HepG2 (cell line): Measurements from ENCODE around the gene EGLN2.
"Not testable (repeated sequence)": the region's sequence is repeated elsewhere in the genome, so short reads cannot be mapped to it uniquely, and the experiment has no call there.

Source experiments
- BHLHE40 ChIP-seq: IDR thresholded peaks from 2 replicates; pipeline ENCODE4 v1.6.1; 2011; ENCODE audit warnings: low read length, improper control_type of control experiment
- CREB1 ChIP-seq, 2 experiments: fragments of 450-650 bp in 1 of 2; IDR thresholded peaks; 2 replicates each; pipeline ENCODE4 v1.6.1; 2016 to 2017; ENCODE audit warnings: control low read depth in 1 of 2, mild to moderate bottlenecking in 1 of 2, missing compliant biosample characterization in 1 of 2, missing genetic modification characterization in 1 of 2
- KIAA2018 ChIP-seq: sonication (generic); formaldehyde crosslinking; IDR thresholded peaks from 2 replicates; pipeline ENCODE4 v1.5.0; 2020; ENCODE audit warnings: mild to moderate bottlenecking, missing genetic modification reagents, borderline replicate concordance
- PREB ChIP-seq: sonication (generic); formaldehyde crosslinking; IDR thresholded peaks from 2 replicates; pipeline ENCODE4 v1.4.0; 2020; ENCODE audit warnings: missing genetic modification reagents
- REST ChIP-seq, 2 experiments: IDR thresholded peaks; 2 replicates each; pipeline ENCODE4 v1.6.1; 2011 to 2012; ENCODE audit warnings: low read length in 2 of 2, borderline replicate concordance in 1 of 2, low read depth in 1 of 2, mild to moderate bottlenecking in 1 of 2, moderate library complexity in 1 of 2

- not testable (repeated sequence) for TF ChIP-seq KIAA2018 (CRISPR knock-in tag); REST (IDR thresholded peaks at IDR 0.05; ENCODE audit: borderline replicate concordance in 1 of 2, low read depth in 1 of 2, low read length in 2 of 2); CREB1 (IDR thresholded peaks at IDR 0.05); CREB1 (CRISPR knock-in tag; IDR thresholded peaks at IDR 0.05); BHLHE40; PREB
Observed at GRCh38 chr19:40784146-40784545, 14.8 kb upstream of the EGLN2 start.
